ENCODE results near the gene AMOTL1.

Gene AMOTL1

GRCh38 chr11:94822080-94822479 is 53.9 kb downstream of the AMOTL1 start:
- POLR2A ChIA-PET: no interaction called here
- TF ChIP-seq CTCF (IDR thresholded peaks at IDR 0.05; ENCODE audit: insufficient read depth, low read length, missing control alignments): no peak
- DNase-seq (ENCODE audit: low read depth, low spot score): no peak
- CTCF ChIA-PET: interaction anchor here (2.0 kb wide), 1 partner anchor 199 kb away, joined by 5 read pairs; no protein-coding TSS in a partner anchor
- no peak overlapping the region for H3K4me3 ChIP-seq (ENCODE audit: low read depth, low read length)

- DNase-seq (ENCODE audit: low read depth, low spot score): no peak
- ChIA-PET POLR2A (interaction anchor here (0.7 kb wide), 1 partner anchor 10 kb away, joined by 5 read pairs; no protein-coding TSS in a partner anchor), CTCF (interaction anchor here (1.2 to 2.0 kb wide), 2 partner anchors 13 to 200 kb away, joined by 3 to 5 read pairs; no protein-coding TSS in a partner anchor)
- no peak overlapping the region for H3K4me3 ChIP-seq (ENCODE audit: low read depth, low read length)
- no peak for TF ChIP-seq CTCF (IDR thresholded peaks at IDR 0.05; ENCODE audit: insufficient read depth, low read length, missing control alignments)
These were observed 55.1 kb downstream of the AMOTL1 start for GRCh38 chr11:94823102-94823732.

- no peak for TF ChIP-seq CTCF (IDR thresholded peaks at IDR 0.05; ENCODE audit: insufficient read depth, low read length, missing control alignments)
- no peak for DNase-seq (ENCODE audit: low read depth, low spot score)
- H3K4me3 ChIP-seq (ENCODE audit: low read depth, low read length): no peak overlapping the region
- CTCF ChIA-PET: interaction anchor here (1.3 kb wide), 1 partner anchor 12 kb away, joined by 3 read pairs; no protein-coding TSS in a partner anchor
- POLR2A ChIA-PET: no interaction called here
These were observed 56.9 kb downstream of the AMOTL1 start for GRCh38 chr11:94825031-94825430.

GRCh38 chr11:94825481-94825880 is 57.3 kb downstream of the AMOTL1 start:
- TF ChIP-seq CTCF (IDR thresholded peaks at IDR 0.05; ENCODE audit: insufficient read depth, low read length, missing control alignments): no peak
- ChIA-PET POLR2A (no interaction called here), CTCF (interaction anchor here (1.3 kb wide), 1 partner anchor 41 kb away, joined by 3 read pairs; no protein-coding TSS in a partner anchor)
- H3K4me3 ChIP-seq (ENCODE audit: low read depth, low read length): no peak overlapping the region
- no peak for DNase-seq (ENCODE audit: low read depth, low spot score)

- TF ChIP-seq CTCF (IDR thresholded peaks at IDR 0.05; ENCODE audit: insufficient read depth, low read length, missing control alignments): no peak
- no peak for DNase-seq (ENCODE audit: low read depth, low spot score)
- CTCF ChIA-PET: interaction anchor here (1.3 to 1.7 kb wide), 2 partner anchors 42 to 202 kb away, joined by 3 to 4 read pairs; no protein-coding TSS in a partner anchor
- H3K4me3 ChIP-seq (ENCODE audit: low read depth, low read length): no peak overlapping the region
- POLR2A ChIA-PET: no interaction called here
These were observed 58.3 kb downstream of the AMOTL1 start for GRCh38 chr11:94826415-94826814.

- no peak for TF ChIP-seq CTCF (IDR thresholded peaks at IDR 0.05; ENCODE audit: insufficient read depth, low read length, missing control alignments)
- POLR2A ChIA-PET: no interaction called here
- H3K4me3 ChIP-seq (ENCODE audit: low read depth, low read length): no peak overlapping the region
- DNase-seq (ENCODE audit: low read depth, low spot score): no peak
- CTCF ChIA-PET: interaction anchor here (1.0 to 1.7 kb wide), 5 partner anchors 12 to 204 kb away, joined by 3 to 4 read pairs (median 4); no protein-coding TSS in a partner anchor
These were observed 59.9 kb downstream of the AMOTL1 start for GRCh38 chr11:94828088-94828487.

All from AG04449 (cell line).